DOHH2 (cell line): ENCODE data around the gene SPACDR.

ENCODE experiments used
- H3F3A ChIP-seq: fragments of 200-600 bp; sonication (generic), shearing (Covaris generic); 2 replicates; pipeline ENCODE4 v1.6.0; 2016; ENCODE audit warnings: antibody characterized with exemption, mild to moderate bottlenecking; ENCODE audit not compliant: control insufficient read depth, insufficient read depth
- H3K27ac ChIP-seq: fragments of 200-600 bp; sonication (generic); 2 replicates; pipeline ENCODE4 v1.5.1; 2014; ENCODE audit warnings: low read depth, mild to moderate bottlenecking, low read length, moderate library complexity
- H3K27me3 ChIP-seq: fragments of 200-600 bp; sonication (generic); 2 replicates; pipeline ENCODE4 v1.6.1; 2014; ENCODE audit warnings: mild to moderate bottlenecking, low read length, mixed read lengths; ENCODE audit not compliant: control insufficient read depth
- H3K36me3 ChIP-seq: fragments of 200-600 bp; sonication (generic); 2 replicates; pipeline ENCODE4 v1.6.1; 2014; ENCODE audit warnings: mild to moderate bottlenecking, low read length, moderate library complexity, mixed read lengths; ENCODE audit not compliant: control insufficient read depth
- H3K4me1 ChIP-seq: fragments of 200-600 bp; sonication (generic); 2 replicates; pipeline ENCODE4 v1.6.1; 2014; ENCODE audit warnings: mild to moderate bottlenecking, low read length, mixed read lengths; ENCODE audit not compliant: control insufficient read depth
- H3K4me2 ChIP-seq: fragments of 200-600 bp; sonication (generic); 2 replicates; pipeline ENCODE4 v1.6.0; 2014; ENCODE audit warnings: mild to moderate bottlenecking, low read length, moderate library complexity
- H3K4me3 ChIP-seq: fragments of 200-600 bp; sonication (generic); 2 replicates; pipeline ENCODE4 v1.5.1; 2014; ENCODE audit warnings: mild to moderate bottlenecking, low read length, mixed read lengths
- H3K79me2 ChIP-seq: fragments of 200-600 bp; sonication (generic); 2 replicates; pipeline ENCODE4 v1.6.1; 2014; ENCODE audit warnings: mild to moderate bottlenecking, low read length, mixed read lengths; ENCODE audit not compliant: control insufficient read depth
- H3K9me2 ChIP-seq: fragments of 200-600 bp; sonication (generic); replicated peaks from 2 replicates; pipeline ENCODE4 v1.6.1; 2014; ENCODE audit warnings: mild to moderate bottlenecking, low read length, mixed read lengths; ENCODE audit not compliant: control insufficient read depth
- H3K9me3 ChIP-seq: fragments of 200-600 bp; sonication (generic); 2 replicates; pipeline ENCODE4 v1.6.1; 2014; ENCODE audit warnings: antibody characterized with exemption, low read length, mixed read lengths; ENCODE audit not compliant: control insufficient read depth, insufficient read depth
- H4K20me1 ChIP-seq: fragments of 200-600 bp; sonication (generic); 2 replicates; pipeline ENCODE4 v1.6.0; 2014; ENCODE audit warnings: low read depth, mild to moderate bottlenecking, antibody characterized with exemption, low read length, moderate library complexity; ENCODE audit not compliant: control insufficient read depth, insufficient read depth
- CTCF ChIP-seq: fragments of 200-600 bp; sonication (generic); IDR thresholded peaks from one replicate; pipeline ENCODE4 v1.5.1; 2014; ENCODE audit warnings: antibody characterized with exemption, mild to moderate bottlenecking, low read depth, low read length; ENCODE audit not compliant: poor library complexity, severe bottlenecking
- EZH2phosphoT487 ChIP-seq: fragments of 200-600 bp; sonication (generic); IDR thresholded peaks from 2 replicates; pipeline ENCODE4 v1.6.1; 2017; ENCODE audit warnings: borderline replicate concordance, mild to moderate bottlenecking, antibody characterized with exemption, low read length, moderate library complexity, mixed read lengths

SPACDR gene

GRCh38 chr7:100496509-100496908, 32.4 kb upstream of the SPACDR start:
- TF ChIP-seq CTCF (no peak), EZH2phosphoT487 (0 out of 2 replicates have a peak, but pooled peaks have one; percentile 14)

GRCh38 chr7:100493476-100494264, 29.6 kb upstream of the SPACDR start:
- peak overlapping the region; percentile 47 for H3K4me3 ChIP-seq

More at GRCh38 chr7:100496509-100496908, 32.4 kb upstream of the SPACDR start:
- Histone ChIP-seq H3K27me3 (peaks cover 56% of the 10 kb centered on the region), H3F3A (no peaks in the 10 kb centered on the region), H3K9me2 (no peaks in the 10 kb centered on the region), H3K4me3 (no peak overlapping the region), H3K4me2 (no peak overlapping the region), H3K4me1 (peaks cover 10% of the 10 kb centered on the region), H3K79me2 (no peaks in the 10 kb centered on the region), H3K36me3 (no peaks in the 10 kb centered on the region), H3K9me3 (no peaks in the 10 kb centered on the region), H3K27ac (no peak overlapping the region), H4K20me1 (no peaks in the 10 kb centered on the region)

GRCh38 chr7:100492738-100493475, 28.8 kb upstream of the SPACDR start:
- TF ChIP-seq CTCF (no peak), EZH2phosphoT487 (no peak; the same call in 1 of the 2 replicates)
- H3K9me3 ChIP-seq, result no peaks in the 10 kb centered on the region
- no peaks in the 10 kb centered on the region for H3F3A ChIP-seq
- no peaks in the 10 kb centered on the region for H3K79me2 ChIP-seq
- H3K4me2 ChIP-seq, result peak overlapping the region; percentile 48
- no peaks in the 10 kb centered on the region for H3K9me2 ChIP-seq
- H3K36me3 ChIP-seq, result no peaks in the 10 kb centered on the region
- peaks cover 63% of the 10 kb centered on the region for H3K27me3 ChIP-seq
- H3K27ac ChIP-seq, result no peak overlapping the region
- peak overlapping the region; percentile 47 for H3K4me3 ChIP-seq
- peaks cover 25% of the 10 kb centered on the region for H3K4me1 ChIP-seq
- no peaks in the 10 kb centered on the region for H4K20me1 ChIP-seq

More at GRCh38 chr7:100493476-100494264, 29.6 kb upstream of the SPACDR start:
- peak; percentile 86; the same call in 1 of the 2 replicates for TF ChIP-seq EZH2phosphoT487
- TF ChIP-seq CTCF, result peak; percentile 13
- no peak overlapping the region for H3K27ac ChIP-seq
- H3K27me3 ChIP-seq, result peaks cover 67% of the 10 kb centered on the region
- H3K4me1 ChIP-seq, result peaks cover 25% of the 10 kb centered on the region
- H3K4me2 ChIP-seq, result peak overlapping the region; percentile 48
- no peaks in the 10 kb centered on the region for H4K20me1 ChIP-seq
- no peaks in the 10 kb centered on the region for H3F3A ChIP-seq
- H3K36me3 ChIP-seq, result no peaks in the 10 kb centered on the region
- H3K9me2 ChIP-seq, result no peaks in the 10 kb centered on the region
- H3K9me3 ChIP-seq, result no peaks in the 10 kb centered on the region
- no peaks in the 10 kb centered on the region for H3K79me2 ChIP-seq
